GM18502 (cell line): ENCODE data around the gene CHD9.

Experiments
- ATAC-seq: cut with Tn5 transposase; IDR thresholded peaks from one replicate; pipeline ENCODE4 v1.9.1; 2021; ENCODE audit warnings: mild to moderate bottlenecking; ENCODE audit not compliant: unreplicated experiment, poor library complexity

CHD9 gene

GRCh38 chr16:53090591-53091411 is 36.0 kb downstream of the CHD9 start:
- peak; percentile 55 for ATAC-seq

- peak; percentile 67 for ATAC-seq
Observed at GRCh38 chr16:53091466-53092211, 36.8 kb downstream of the CHD9 start.

GRCh38 chr16:53092284-53092683 is 37.5 kb downstream of the CHD9 start:
- no peak for ATAC-seq

GRCh38 chr16:53093162-53093744 is 38.5 kb downstream of the CHD9 start:
- ATAC-seq, result no peak

GRCh38 chr16:53094013-53094630 is 39.3 kb downstream of the CHD9 start:
- peak; percentile 47 for ATAC-seq

GRCh38 chr16:53097190-53097589 is 42.4 kb downstream of the CHD9 start:
- no peak for ATAC-seq

- ATAC-seq, result peak; percentile 67
Observed at GRCh38 chr16:53098526-53099317, 43.9 kb downstream of the CHD9 start.

- ATAC-seq, result peak; percentile 57
Observed at GRCh38 chr16:53099318-53100130, 44.7 kb downstream of the CHD9 start.

- no peak for ATAC-seq
Observed at GRCh38 chr16:53100131-53100748, 45.4 kb downstream of the CHD9 start.

GRCh38 chr16:53100889-53101288 is 46.1 kb downstream of the CHD9 start:
- no peak for ATAC-seq

- ATAC-seq, result no peak
Observed at GRCh38 chr16:53103811-53104210, 49.0 kb downstream of the CHD9 start.

GRCh38 chr16:53105565-53105964 is 50.8 kb downstream of the CHD9 start:
- no peak for ATAC-seq

- ATAC-seq, result peak; percentile 69
Observed at GRCh38 chr16:53111078-53111791, 56.4 kb downstream of the CHD9 start.

GRCh38 chr16:53112015-53112414 is 57.2 kb downstream of the CHD9 start:
- peak; percentile 14 for ATAC-seq

- ATAC-seq, result no peak
Observed at GRCh38 chr16:53115047-53115446, 60.3 kb downstream of the CHD9 start.

GRCh38 chr16:53115773-53116172 is 61.0 kb downstream of the CHD9 start:
- ATAC-seq, result no peak

GRCh38 chr16:53121043-53121620 is 66.3 kb downstream of the CHD9 start:
- no peak for ATAC-seq

- no peak for ATAC-seq
Observed at GRCh38 chr16:53121661-53122060, 66.9 kb downstream of the CHD9 start.
